Measurements from ENCODE around the gene VPS13C.

DNA sequence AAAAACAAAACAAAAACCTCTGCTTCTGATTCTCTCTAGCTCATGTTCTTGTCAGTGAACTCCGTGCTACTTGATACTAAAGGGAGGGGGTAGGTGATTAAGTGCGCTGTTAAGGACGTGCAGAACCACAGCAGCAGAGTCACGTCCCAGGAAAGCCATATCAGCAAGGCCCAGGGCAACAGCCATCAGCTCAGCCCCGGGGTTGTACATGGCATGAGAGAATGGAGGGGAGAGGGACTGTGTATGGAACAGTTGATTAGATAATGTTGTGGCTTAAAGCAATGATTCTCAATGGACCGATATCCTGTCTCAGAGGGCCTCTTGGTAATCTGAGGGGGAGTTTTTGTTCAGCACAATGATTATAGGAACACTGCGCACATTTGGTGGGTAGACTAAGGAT is 34.1 kb upstream of the VPS13C start:
- TF ChIP-seq ESRRA (CRISPR knock-in tag; IDR thresholded peaks at IDR 0.05; ENCODE audit: borderline replicate concordance) (no peak), NFYB (CRISPR knock-in tag; conservative IDR thresholded peaks at IDR 0.05; ENCODE audit: low read depth) (no peak), CREB1 (CRISPR knock-in tag; IDR thresholded peaks at IDR 0.05) (no peak), SP1 (CRISPR knock-in tag; conservative IDR thresholded peaks at IDR 0.05) (no peak), ZNF121 (CRISPR knock-in tag; IDR thresholded peaks at IDR 0.05) (no peak), ZNF671 (CRISPR knock-in tag; IDR thresholded peaks at IDR 0.05) (no peak), TCF7 (CRISPR knock-in tag; IDR thresholded peaks at IDR 0.05; ENCODE audit: low read depth) (no peak), NR3C1 (CRISPR knock-in tag; conservative IDR thresholded peaks at IDR 0.05; ENCODE audit: low read depth) (no peak), SMAD3 (CRISPR knock-in tag; IDR thresholded peaks at IDR 0.05; ENCODE audit: borderline replicate concordance) (no peak), RELA (CRISPR knock-in tag; IDR thresholded peaks at IDR 0.05; ENCODE audit: borderline replicate concordance) (no peak), FOXK1 (CRISPR knock-in tag; IDR thresholded peaks at IDR 0.05) (no peak)
- TF ChIP-seq, protein P1, sequence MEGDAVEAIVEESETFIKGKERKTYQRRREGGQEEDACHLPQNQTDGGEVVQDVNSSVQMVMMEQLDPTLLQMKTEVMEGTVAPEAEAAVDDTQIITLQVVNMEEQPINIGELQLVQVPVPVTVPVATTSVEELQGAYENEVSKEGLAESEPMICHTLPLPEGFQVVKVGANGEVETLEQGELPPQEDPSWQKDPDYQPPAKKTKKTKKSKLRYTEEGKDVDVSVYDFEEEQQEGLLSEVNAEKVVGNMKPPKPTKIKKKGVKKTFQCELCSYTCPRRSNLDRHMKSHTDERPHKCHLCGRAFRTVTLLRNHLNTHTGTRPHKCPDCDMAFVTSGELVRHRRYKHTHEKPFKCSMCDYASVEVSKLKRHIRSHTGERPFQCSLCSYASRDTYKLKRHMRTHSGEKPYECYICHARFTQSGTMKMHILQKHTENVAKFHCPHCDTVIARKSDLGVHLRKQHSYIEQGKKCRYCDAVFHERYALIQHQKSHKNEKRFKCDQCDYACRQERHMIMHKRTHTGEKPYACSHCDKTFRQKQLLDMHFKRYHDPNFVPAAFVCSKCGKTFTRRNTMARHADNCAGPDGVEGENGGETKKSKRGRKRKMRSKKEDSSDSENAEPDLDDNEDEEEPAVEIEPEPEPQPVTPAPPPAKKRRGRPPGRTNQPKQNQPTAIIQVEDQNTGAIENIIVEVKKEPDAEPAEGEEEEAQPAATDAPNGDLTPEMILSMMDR (IDR thresholded peaks at IDR 0.05), result no peak
- TF ChIP-seq, protein P2, sequence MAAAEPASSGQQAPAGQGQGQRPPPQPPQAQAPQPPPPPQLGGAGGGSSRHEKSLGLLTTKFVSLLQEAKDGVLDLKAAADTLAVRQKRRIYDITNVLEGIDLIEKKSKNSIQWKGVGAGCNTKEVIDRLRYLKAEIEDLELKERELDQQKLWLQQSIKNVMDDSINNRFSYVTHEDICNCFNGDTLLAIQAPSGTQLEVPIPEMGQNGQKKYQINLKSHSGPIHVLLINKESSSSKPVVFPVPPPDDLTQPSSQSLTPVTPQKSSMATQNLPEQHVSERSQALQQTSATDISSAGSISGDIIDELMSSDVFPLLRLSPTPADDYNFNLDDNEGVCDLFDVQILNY (CRISPR knock-in tag; IDR thresholded peaks at IDR 0.05), result no peak
- TF ChIP-seq, protein P3, sequence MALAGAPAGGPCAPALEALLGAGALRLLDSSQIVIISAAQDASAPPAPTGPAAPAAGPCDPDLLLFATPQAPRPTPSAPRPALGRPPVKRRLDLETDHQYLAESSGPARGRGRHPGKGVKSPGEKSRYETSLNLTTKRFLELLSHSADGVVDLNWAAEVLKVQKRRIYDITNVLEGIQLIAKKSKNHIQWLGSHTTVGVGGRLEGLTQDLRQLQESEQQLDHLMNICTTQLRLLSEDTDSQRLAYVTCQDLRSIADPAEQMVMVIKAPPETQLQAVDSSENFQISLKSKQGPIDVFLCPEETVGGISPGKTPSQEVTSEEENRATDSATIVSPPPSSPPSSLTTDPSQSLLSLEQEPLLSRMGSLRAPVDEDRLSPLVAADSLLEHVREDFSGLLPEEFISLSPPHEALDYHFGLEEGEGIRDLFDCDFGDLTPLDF (CRISPR knock-in tag; IDR thresholded peaks at IDR 0.05), result no peak

Measured in WTC11 (cell line).